WTC11 (cell line): Measurements from ENCODE around the gene NRG3. TPM values are rescaled to one million over a fixed set of nuclear protein-coding genes. Genes with fewer than 3 reads are reported as not detected.

Source experiments
- ATAC-seq: fragments of 200-7000 bp; cut with Tn5 transposase; 2 replicates; pipeline ENCODE4 v1.10.0; 2021; ENCODE audit warnings: mild to moderate bottlenecking, moderate library complexity
- CTCF ChIA-PET: fragments of 300-600 bp; sonication (Branson Sonifier 250); formaldehyde crosslinking; loops from one replicate; lab custom pipeline; 2021; ENCODE audit warnings: antibody characterized with exemption; lab: Charles Lee
- POLR2A ChIA-PET: fragments of 350-600 bp; sonication (Branson Sonifier 250); formaldehyde crosslinking; loops from one replicate; lab custom pipeline; 2021; ENCODE audit warnings: antibody characterized with exemption; lab: Charles Lee
- DNase-seq: peaks from one replicate; pipeline ENCODE4 v3.0.0; 2021; ENCODE audit warnings: low spot score
- H3K27ac Mint-ChIP-seq: 2 replicates; pipeline ENCODE4 v1.8.0; 2021; ENCODE audit warnings: mixed read lengths
- H3K27me3 Mint-ChIP-seq: 2 replicates; pipeline ENCODE4 v1.8.0; 2021; ENCODE audit warnings: low read depth, mild to moderate bottlenecking, moderate library complexity, mixed read lengths
- H3K36me3 Mint-ChIP-seq: 2 replicates; pipeline ENCODE4 v1.8.0; 2021; ENCODE audit warnings: mixed read lengths
- H3K4me1 Mint-ChIP-seq: 2 replicates; pipeline ENCODE4 v1.8.0; 2022; ENCODE audit warnings: mixed read lengths
- H3K4me3 Mint-ChIP-seq: 2 replicates; pipeline ENCODE4 v1.8.0; 2021; ENCODE audit warnings: mild to moderate bottlenecking, moderate library complexity, mixed read lengths
- H3K9me3 Mint-ChIP-seq: 2 replicates; pipeline ENCODE4 v1.8.0; 2021; ENCODE audit warnings: mixed read lengths
- AFF4 ChIP-seq: sonication (generic); formaldehyde crosslinking; IDR thresholded peaks from 2 replicates; pipeline ENCODE4 v1.8.1; 2023; ENCODE audit warnings: mild to moderate bottlenecking, missing genetic modification reagents, borderline replicate concordance
- ATF2 ChIP-seq: sonication (generic); formaldehyde crosslinking; IDR thresholded peaks from 2 replicates; pipeline ENCODE4 v1.8.1; 2022; ENCODE audit warnings: low read depth, missing genetic modification reagents, borderline replicate concordance
- CBFB ChIP-seq: sonication (generic); formaldehyde crosslinking; IDR thresholded peaks from 2 replicates; pipeline ENCODE4 v1.8.1; 2022; ENCODE audit warnings: mild to moderate bottlenecking, low read depth, missing genetic modification reagents
- E2F1 ChIP-seq: sonication (generic); formaldehyde crosslinking; IDR thresholded peaks from 2 replicates; pipeline ENCODE4 v1.8.0; 2022; ENCODE audit warnings: mild to moderate bottlenecking, missing genetic modification reagents
- E2F4 ChIP-seq: sonication (generic); formaldehyde crosslinking; IDR thresholded peaks from 2 replicates; pipeline ENCODE4 v1.8.1; 2022; ENCODE audit warnings: low read depth, mild to moderate bottlenecking, moderate library complexity, missing genetic modification reagents, borderline replicate concordance
- EMX1 ChIP-seq: fragments of 250-450 bp; sonication (Bioruptor Pico); IDR thresholded peaks from 2 replicates; pipeline ENCODE4 v1.8.0; 2021; ENCODE audit warnings: mild to moderate bottlenecking
- GABPB1 ChIP-seq: sonication (generic); formaldehyde crosslinking; IDR thresholded peaks from 2 replicates; pipeline ENCODE4 v1.8.1; 2023; ENCODE audit warnings: mild to moderate bottlenecking, missing genetic modification reagents
- HMGA2 ChIP-seq: fragments of 250-450 bp; sonication (Bioruptor Pico); IDR thresholded peaks from 2 replicates; pipeline ENCODE4 v1.4.0; 2021; ENCODE audit warnings: mild to moderate bottlenecking, moderate library complexity
- HMGXB4 ChIP-seq: sonication (generic); formaldehyde crosslinking; IDR thresholded peaks from 2 replicates; pipeline ENCODE4 v1.8.1; 2023; ENCODE audit warnings: mild to moderate bottlenecking, moderate library complexity, missing genetic modification reagents
- JAZF1 ChIP-seq: fragments of 250-450 bp; sonication (Bioruptor Pico); IDR thresholded peaks from 2 replicates; pipeline ENCODE4 v1.9.0; 2021; ENCODE audit warnings: moderate library complexity, mild to moderate bottlenecking, inconsistent platforms
- MYBL2 ChIP-seq: sonication (generic); formaldehyde crosslinking; IDR thresholded peaks from 2 replicates; pipeline ENCODE4 v1.8.1; 2023; ENCODE audit warnings: mild to moderate bottlenecking, moderate library complexity, missing genetic modification reagents
- NFATC4 ChIP-seq: fragments of 250-450 bp; sonication (Bioruptor Pico); IDR thresholded peaks from 2 replicates; pipeline ENCODE4 v1.9.0; 2021; ENCODE audit warnings: mild to moderate bottlenecking
- SMAD3 ChIP-seq: sonication (generic); formaldehyde crosslinking; IDR thresholded peaks from 2 replicates; pipeline ENCODE4 v1.8.0; 2022; ENCODE audit warnings: missing genetic modification reagents, mild to moderate bottlenecking, borderline replicate concordance
- TEAD1 ChIP-seq: sonication (generic); formaldehyde crosslinking; IDR thresholded peaks from 2 replicates; pipeline ENCODE4 v1.8.0; 2022; ENCODE audit warnings: mild to moderate bottlenecking, missing genetic modification reagents
- USF2 ChIP-seq: sonication (generic); formaldehyde crosslinking; IDR thresholded peaks from 2 replicates; pipeline ENCODE4 v1.8.1; 2023; ENCODE audit warnings: mild to moderate bottlenecking, missing genetic modification reagents, moderate library complexity
- ZBTB21 ChIP-seq: sonication (generic); formaldehyde crosslinking; IDR thresholded peaks from 2 replicates; pipeline ENCODE4 v1.8.1; 2023; ENCODE audit warnings: mild to moderate bottlenecking, missing genetic modification reagents, borderline replicate concordance
- ZNF138 ChIP-seq: sonication (generic); formaldehyde crosslinking; conservative IDR thresholded peaks from 2 replicates; pipeline ENCODE4 v1.8.1; 2022; ENCODE audit warnings: mild to moderate bottlenecking, moderate library complexity, missing genetic modification reagents
- ZNF232 ChIP-seq: sonication (generic); formaldehyde crosslinking; IDR thresholded peaks from 2 replicates; pipeline ENCODE4 v1.8.0; 2022; ENCODE audit warnings: mild to moderate bottlenecking, missing genetic modification reagents
- ZNF416 ChIP-seq: fragments of 250-450 bp; sonication (Bioruptor Pico); IDR thresholded peaks from 2 replicates; pipeline ENCODE4 v1.9.0; 2021; ENCODE audit warnings: mild to moderate bottlenecking, inconsistent platforms
- total RNA-seq: library from RNA; stranded (reverse); gene quantifications from 3 replicates; pipeline ENCODE4 v1.2.3, GENCODE V29; 2021
- TF ChIP-seq, protein P1 (sequence below): fragments of 250-450 bp; sonication (Bioruptor Pico); IDR thresholded peaks from 2 replicates; pipeline ENCODE4 v2.1.2; 2022; ENCODE audit warnings: mild to moderate bottlenecking, moderate library complexity
- TF ChIP-seq, protein P2 (sequence below): fragments of 200-600 bp; IDR thresholded peaks from 2 replicates; pipeline ENCODE4 v1.8.0; 2022; ENCODE audit warnings: antibody characterized with exemption
- TF ChIP-seq, protein P3 (sequence below): fragments of 250-450 bp; sonication (Bioruptor Pico); IDR thresholded peaks from 2 replicates; pipeline ENCODE4 v1.9.0; 2021; ENCODE audit warnings: moderate library complexity, mild to moderate bottlenecking, inconsistent platforms, borderline replicate concordance

Gene NRG3
- total RNA-seq, 1 experiment from 2014 or later = 7.0 TPM

DNA sequence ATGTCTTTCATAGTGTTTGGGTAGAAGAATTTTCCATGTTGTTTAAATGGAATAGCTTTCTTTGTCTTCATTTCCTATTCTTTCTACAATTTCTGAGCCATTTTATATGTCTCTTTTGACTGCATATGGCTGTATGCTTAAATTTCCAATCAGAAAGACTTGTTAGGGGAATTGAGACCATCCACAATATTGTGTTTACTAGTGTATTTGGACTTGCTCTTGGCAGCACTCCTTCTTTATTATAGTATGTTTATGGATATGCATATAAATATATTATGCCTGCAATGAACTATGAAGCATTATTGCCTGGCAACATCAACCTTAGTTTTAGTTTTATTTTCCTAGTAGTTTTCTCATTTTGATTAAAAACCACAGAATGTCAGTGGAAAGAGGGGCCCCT is 92.7 kb downstream of the NRG3 start:
- no peak for TF ChIP-seq EMX1
- TF ChIP-seq HMGA2 = no peak
- no peak for TF ChIP-seq ZNF138
- no peak for TF ChIP-seq SMAD3
- TF ChIP-seq GABPB1 (CRISPR knock-in tag) = no peak
- TF ChIP-seq E2F1 (CRISPR knock-in tag) = no peak
- TF ChIP-seq ZNF416 = no peak
- no peak for TF ChIP-seq NFATC4 (CRISPR knock-in tag)
- TF ChIP-seq ZBTB21 (CRISPR knock-in tag) = no peak
- ChIA-PET CTCF (no interaction called here), POLR2A (no interaction called here)
- no peak for ATAC-seq
- DNase-seq = no peak
- H3K36me3 Mint-ChIP-seq = no peaks in the 10 kb centered on the region
- no peaks in the 10 kb centered on the region for H3K27me3 Mint-ChIP-seq
- H3K9me3 Mint-ChIP-seq = peaks cover 2% of the 10 kb centered on the region; the same call in 1 of the 2 replicates
- H3K4me3 Mint-ChIP-seq = no peak overlapping the region
- no peak overlapping the region for H3K27ac Mint-ChIP-seq
- no peaks in the 10 kb centered on the region for H3K4me1 Mint-ChIP-seq

DNA sequence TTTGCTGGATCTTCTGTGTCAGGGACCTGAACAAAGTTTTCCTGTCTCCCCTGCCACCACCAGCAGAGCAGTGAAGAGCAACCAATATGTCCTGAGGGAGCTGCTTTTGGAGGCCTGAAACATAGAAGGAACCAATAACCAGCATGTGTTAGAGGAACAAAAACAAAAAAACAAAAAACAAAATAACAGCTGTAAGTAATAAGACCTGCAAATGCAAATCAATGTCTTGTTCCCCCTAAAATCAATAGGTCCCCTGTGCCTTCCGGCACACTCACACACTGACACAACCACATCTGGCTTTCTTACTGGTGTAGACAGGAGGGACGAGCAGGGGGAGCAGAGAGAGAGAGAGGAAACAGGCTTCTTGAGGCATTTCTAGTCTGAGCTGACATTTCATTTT is 94.1 kb downstream of the NRG3 start:
- ATAC-seq (no peak), DNase-seq (no peak)
- no peaks in the 10 kb centered on the region for H3K4me1 Mint-ChIP-seq
- H3K9me3 Mint-ChIP-seq = peaks cover 4% of the 10 kb centered on the region
- H3K36me3 Mint-ChIP-seq = no peaks in the 10 kb centered on the region
- no peaks in the 10 kb centered on the region for H3K27me3 Mint-ChIP-seq
- no peak overlapping the region for H3K27ac Mint-ChIP-seq
- no peak overlapping the region for H3K4me3 Mint-ChIP-seq
- POLR2A ChIA-PET = no interaction called here
- CTCF ChIA-PET = no interaction called here
- TF ChIP-seq ZNF232 (CRISPR knock-in tag) (no peak), HMGXB4 (CRISPR knock-in tag) (no peak), AFF4 (CRISPR knock-in tag) (no peak), MYBL2 (CRISPR knock-in tag) (no peak), USF2 (CRISPR knock-in tag) (no peak), SMAD3 (no peak), TEAD1 (CRISPR knock-in tag) (no peak), JAZF1 (CRISPR knock-in tag) (no peak), ATF2 (CRISPR knock-in tag) (no peak), CBFB (CRISPR knock-in tag) (no peak), E2F4 (CRISPR knock-in tag) (no peak), ZBTB21 (CRISPR knock-in tag) (no peak)
- TF ChIP-seq, protein P1, sequence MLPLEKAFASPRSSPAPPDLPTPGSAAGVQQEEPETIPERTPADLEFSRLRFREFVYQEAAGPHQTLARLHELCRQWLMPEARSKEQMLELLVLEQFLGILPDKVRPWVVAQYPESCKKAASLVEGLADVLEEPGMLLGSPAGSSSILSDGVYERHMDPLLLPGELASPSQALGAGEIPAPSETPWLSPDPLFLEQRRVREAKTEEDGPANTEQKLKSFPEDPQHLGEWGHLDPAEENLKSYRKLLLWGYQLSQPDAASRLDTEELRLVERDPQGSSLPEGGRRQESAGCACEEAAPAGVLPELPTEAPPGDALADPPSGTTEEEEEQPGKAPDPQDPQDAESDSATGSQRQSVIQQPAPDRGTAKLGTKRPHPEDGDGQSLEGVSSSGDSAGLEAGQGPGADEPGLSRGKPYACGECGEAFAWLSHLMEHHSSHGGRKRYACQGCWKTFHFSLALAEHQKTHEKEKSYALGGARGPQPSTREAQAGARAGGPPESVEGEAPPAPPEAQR (CRISPR knock-in tag) = no peak
- TF ChIP-seq, protein P2, sequence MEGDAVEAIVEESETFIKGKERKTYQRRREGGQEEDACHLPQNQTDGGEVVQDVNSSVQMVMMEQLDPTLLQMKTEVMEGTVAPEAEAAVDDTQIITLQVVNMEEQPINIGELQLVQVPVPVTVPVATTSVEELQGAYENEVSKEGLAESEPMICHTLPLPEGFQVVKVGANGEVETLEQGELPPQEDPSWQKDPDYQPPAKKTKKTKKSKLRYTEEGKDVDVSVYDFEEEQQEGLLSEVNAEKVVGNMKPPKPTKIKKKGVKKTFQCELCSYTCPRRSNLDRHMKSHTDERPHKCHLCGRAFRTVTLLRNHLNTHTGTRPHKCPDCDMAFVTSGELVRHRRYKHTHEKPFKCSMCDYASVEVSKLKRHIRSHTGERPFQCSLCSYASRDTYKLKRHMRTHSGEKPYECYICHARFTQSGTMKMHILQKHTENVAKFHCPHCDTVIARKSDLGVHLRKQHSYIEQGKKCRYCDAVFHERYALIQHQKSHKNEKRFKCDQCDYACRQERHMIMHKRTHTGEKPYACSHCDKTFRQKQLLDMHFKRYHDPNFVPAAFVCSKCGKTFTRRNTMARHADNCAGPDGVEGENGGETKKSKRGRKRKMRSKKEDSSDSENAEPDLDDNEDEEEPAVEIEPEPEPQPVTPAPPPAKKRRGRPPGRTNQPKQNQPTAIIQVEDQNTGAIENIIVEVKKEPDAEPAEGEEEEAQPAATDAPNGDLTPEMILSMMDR = no peak
- TF ChIP-seq, protein P3, sequence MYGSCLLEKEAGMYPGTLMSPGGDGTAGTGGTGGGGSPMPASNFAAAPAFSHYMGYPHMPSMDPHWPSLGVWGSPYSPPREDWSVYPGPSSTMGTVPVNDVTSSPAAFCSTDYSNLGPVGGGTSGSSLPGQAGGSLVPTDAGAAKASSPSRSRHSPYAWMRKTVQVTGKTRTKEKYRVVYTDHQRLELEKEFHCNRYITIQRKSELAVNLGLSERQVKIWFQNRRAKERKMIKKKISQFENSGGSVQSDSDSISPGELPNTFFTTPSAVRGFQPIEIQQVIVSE (CRISPR knock-in tag) = no peak
